Measurements from ENCODE around the gene CDK14. TPM values are rescaled to one million over a fixed set of nuclear protein-coding genes. Genes with fewer than 3 reads are reported as not detected.

CDK14 gene
- total and polyA plus RNA-seq, 2 donors (not counting 3 experiments of a cell fraction or from before 2014, with no cell fraction given), result 5.5 to 34.2 TPM

- intact Hi-C loops (cut with micrococcal nuclease), result loop anchor here (5.0 kb wide), 1 partner anchor 33 kb away; no protein-coding TSS in a partner anchor
- Histone ChIP-seq H3K27me3 (ENCODE audit: control insufficient read depth in 2 of 2, insufficient read depth in 2 of 2, low read length in 2 of 2) (no peaks in the 10 kb centered on the region), H3K36me3 (ENCODE audit: control insufficient read depth in 2 of 2, extremely low read depth in 1 of 2, insufficient read depth in 2 of 2, low read length in 2 of 2) (no peaks in the 10 kb centered on the region), H4K20me1 (replicated peaks; ENCODE audit: control insufficient read depth, extremely low read depth, insufficient read depth, low read length) (no peaks in the 10 kb centered on the region), H3K79me2 (ENCODE audit: control insufficient read depth, insufficient read depth, low read length) (peaks cover 6% of the 10 kb centered on the region), H3K4me1 (ENCODE audit: control insufficient read depth, extremely low read depth, insufficient read depth, low read length) (peaks cover 8% of the 10 kb centered on the region), H3K9me3 (replicated peaks; ENCODE audit: control insufficient read depth, insufficient read depth, low read length) (no peaks in the 10 kb centered on the region), H3K9ac (replicated peaks; ENCODE audit: extremely low read depth, insufficient read depth, low read length) (no peak overlapping the region), H3K4me3 (replicated peaks in 1 of 3; ENCODE audit: insufficient read depth in 1 of 3, low read depth in 1 of 3, low read length in 3 of 3) (no peak overlapping the region), H3K27ac (ENCODE audit: insufficient read depth, low read depth, low read length) (no peak overlapping the region), H3K4me2 (ENCODE audit: insufficient read depth, low read length) (no peak overlapping the region), H2AFZ (ENCODE audit: low read depth, low read length) (no peak overlapping the region), H3K9me1 (replicated peaks; ENCODE audit: control insufficient read depth, extremely low read depth, insufficient read depth, low read length) (no peaks in the 10 kb centered on the region)
- TF ChIP-seq JUN (IDR thresholded peaks at IDR 0.05; ENCODE audit: borderline replicate concordance, insufficient read depth, insufficient read length, low read depth), result no peak
- ChIA-PET CTCF (no interaction called here), POLR2A (no interaction called here)
- FAIRE-seq (no peak), DNase-seq (ENCODE audit: low read depth, low spot score) (no peak)
- no TSS peak for BruUV-seq (replicated peaks)
- dilution Hi-C loops (cut with MboI; ENCODE audit: extremely low pct_ligation_motif_present, low sequenced_read_pairs), result no loop called here
Observed at GRCh38 chr7:90690159-90690858, 94.2 kb downstream of the CDK14 start.

GRCh38 chr7:90692396-90692795, 96.3 kb downstream of the CDK14 start:
- Histone ChIP-seq H2AFZ (ENCODE audit: low read depth, low read length) (no peak overlapping the region), H3K9me1 (replicated peaks; ENCODE audit: control insufficient read depth, extremely low read depth, insufficient read depth, low read length) (no peaks in the 10 kb centered on the region), H3K79me2 (ENCODE audit: control insufficient read depth, insufficient read depth, low read length) (peaks cover 5% of the 10 kb centered on the region), H3K9me3 (replicated peaks; ENCODE audit: control insufficient read depth, insufficient read depth, low read length) (no peaks in the 10 kb centered on the region), H3K4me1 (ENCODE audit: control insufficient read depth, extremely low read depth, insufficient read depth, low read length) (peaks cover 8% of the 10 kb centered on the region), H3K4me2 (ENCODE audit: insufficient read depth, low read length) (peak overlapping the region; percentile 42), H4K20me1 (replicated peaks; ENCODE audit: control insufficient read depth, extremely low read depth, insufficient read depth, low read length) (no peaks in the 10 kb centered on the region), H3K27ac (ENCODE audit: insufficient read depth, low read depth, low read length) (peak overlapping the region; percentile 7), H3K9ac (replicated peaks; ENCODE audit: extremely low read depth, insufficient read depth, low read length) (no peak overlapping the region), H3K27me3 (ENCODE audit: control insufficient read depth in 2 of 2, insufficient read depth in 2 of 2, low read length in 2 of 2) (no peaks in the 10 kb centered on the region), H3K36me3 (ENCODE audit: control insufficient read depth in 2 of 2, extremely low read depth in 1 of 2, insufficient read depth in 2 of 2, low read length in 2 of 2) (no peaks in the 10 kb centered on the region), H3K4me3 (replicated peaks in 1 of 3; ENCODE audit: insufficient read depth in 1 of 3, low read depth in 1 of 3, low read length in 3 of 3) (no peak overlapping the region)
- ChIA-PET POLR2A (no interaction called here), CTCF (interaction anchor here (0.8 to 1.2 kb wide), 5 partner anchors 9 to 57 kb away, joined by 3 to 4 read pairs (median 3); no protein-coding TSS in a partner anchor)
- peak; percentile 86 for DNase-seq (ENCODE audit: low read depth, low spot score)
- BruUV-seq (replicated peaks), result no TSS peak
- peak; percentile 28 for FAIRE-seq
- dilution Hi-C loops (cut with MboI; ENCODE audit: extremely low pct_ligation_motif_present, low sequenced_read_pairs) (no loop called here), intact Hi-C loops (cut with micrococcal nuclease) (loop anchor here (5.0 kb wide), 1 partner anchor 35 kb away; no protein-coding TSS in a partner anchor)
- no peak for TF ChIP-seq CTCF (IDR thresholded peaks at IDR 0.05; ENCODE audit: extremely low read depth in 1 of 2, insufficient read depth in 1 of 2, low read depth in 1 of 2, low read length in 2 of 2)
- TF ChIP-seq POLR2AphosphoS5 (IDR thresholded peaks at IDR 0.05; ENCODE audit: insufficient read depth, low read depth, low read length), result peak; percentile 28
